Hematopoietic multipotent progenitor cell treated with erythropoietin and hydrocortisone succinate and interleukin-3 and kit ligand, for 4 days (in vitro differentiated cells): ENCODE data around the gene CEMIP.

ENCODE experiments used
- DNase-seq: peaks from one replicate; pipeline ENCODE4 v3.0.0-alpha.2; 2015

The CEMIP gene

GRCh38 chr15:80830677-80831076 is 51.5 kb downstream of the CEMIP start:
- DNase-seq = no peak

GRCh38 chr15:80831192-80831591 is 52.0 kb downstream of the CEMIP start:
- no peak for DNase-seq

- no peak for DNase-seq
Observed at GRCh38 chr15:80831606-80832224, 52.5 kb downstream of the CEMIP start.

GRCh38 chr15:80832686-80833085 is 53.5 kb downstream of the CEMIP start:
- DNase-seq = no peak

- DNase-seq = no peak
Observed at GRCh38 chr15:80834402-80834801, 55.2 kb downstream of the CEMIP start.

GRCh38 chr15:80834906-80835305 is 55.7 kb downstream of the CEMIP start:
- no peak for DNase-seq

- DNase-seq = peak; percentile 8
Observed at GRCh38 chr15:80835336-80835735, 56.2 kb downstream of the CEMIP start.

GRCh38 chr15:80836223-80836622 is 57.1 kb downstream of the CEMIP start:
- DNase-seq = no peak

- no peak for DNase-seq
Observed at GRCh38 chr15:80837006-80837405, 57.8 kb downstream of the CEMIP start.

GRCh38 chr15:80838012-80838411 is 58.8 kb downstream of the CEMIP start:
- DNase-seq = no peak

- DNase-seq = no peak
Observed at GRCh38 chr15:80838666-80839065, 59.5 kb downstream of the CEMIP start.

GRCh38 chr15:80839764-80840130 is 60.6 kb downstream of the CEMIP start:
- DNase-seq = no peak

GRCh38 chr15:80840182-80841130 is 61.3 kb downstream of the CEMIP start:
- DNase-seq = no peak

GRCh38 chr15:80841541-80841940 is 62.4 kb downstream of the CEMIP start:
- no peak for DNase-seq

GRCh38 chr15:80844011-80844732 is 65.0 kb downstream of the CEMIP start:
- DNase-seq = no peak

GRCh38 chr15:80846031-80846815 is 67.1 kb downstream of the CEMIP start:
- DNase-seq = no peak

GRCh38 chr15:80849308-80849707 is 70.1 kb downstream of the CEMIP start:
- DNase-seq = no peak

- no peak for DNase-seq
Observed at GRCh38 chr15:80850941-80851451, 71.8 kb downstream of the CEMIP start.

GRCh38 chr15:80852676-80853075 is 73.5 kb downstream of the CEMIP start:
- no peak for DNase-seq

- no peak for DNase-seq
Observed at GRCh38 chr15:80854104-80854503, 74.9 kb downstream of the CEMIP start.

GRCh38 chr15:80855206-80855605 is 76.0 kb downstream of the CEMIP start:
- DNase-seq = no peak

GRCh38 chr15:80856400-80856799 is 77.2 kb downstream of the CEMIP start:
- DNase-seq = peak; percentile 30
